ENCODE results near the gene PCNA. TPM values are rescaled to one million over a fixed set of nuclear protein-coding genes. Genes with fewer than 3 reads are reported as not detected.

PCNA gene
- total and polyA plus RNA-seq, 9 of the 15 experiments (the other 6 are each of a cell fraction or from before 2014, with no cell fraction given) = 213 to 390 (median 291) TPM

- DNase-seq (ENCODE audit: extremely low read depth in 1 of 4, low spot score in 3 of 4) (peak; percentile 90 to 97 (median 94)), ATAC-seq (peak; percentile 92), FAIRE-seq (peak; percentile 74)
- Histone ChIP-seq H3K9me3 (replicated peaks; ENCODE audit: control insufficient read depth, insufficient read depth, low read depth, low read length) (no peaks in the 10 kb centered on the region), H4K20me1 (replicated peaks; ENCODE audit: control insufficient read depth, insufficient read depth, low read length) (no peaks in the 10 kb centered on the region), H3K79me2 (ENCODE audit: control insufficient read depth, insufficient read depth, low read length) (peaks cover 48% of the 10 kb centered on the region), H3K9ac (ENCODE audit: insufficient read depth in 1 of 2, low read depth in 2 of 2, low read length in 2 of 2) (peak within 1 kb of the TSS; percentile 88 to 92), H3K4me3 (peak within 1 kb of the TSS; percentile 81), H3K4me1 (replicated peaks in 1 of 2; ENCODE audit: control insufficient read depth in 2 of 2, insufficient read depth in 2 of 2, low read length in 2 of 2) (peaks cover 12 to 21% of the 10 kb centered on the region in 2 experiments; a peak in 4 of 5 replicates), H2AFZ (ENCODE audit: low read depth, low read length) (peak within 1 kb of the TSS; percentile 99), H3K27me3 (ENCODE audit: control insufficient read depth in 2 of 2, insufficient read depth in 2 of 2, low read length in 2 of 2) (no peaks in the 10 kb centered on the region), H3K4me2 (ENCODE audit: insufficient read depth, low read length) (peak within 1 kb of the TSS; percentile 92), H3K36me3 (ENCODE audit: control insufficient read depth, insufficient read depth, low read length) (no peaks in the 10 kb centered on the region), H3K9me1 (ENCODE audit: control insufficient read depth, insufficient read depth, low read length) (no peaks in the 10 kb centered on the region), H3K27ac (ENCODE audit: extremely low read depth, low read depth, low read length) (peak within 1 kb of the TSS; percentile 90)
- intact Hi-C loops (cut with micrococcal nuclease) (loop anchor here (1.0 to 10.0 kb wide), 2 partner anchors 66 to 318 kb away; no protein-coding TSS in a partner anchor), in situ Hi-C loops (cut with MboI) (loop anchor here (5.0 kb wide), 1 partner anchor 66 kb away; no protein-coding TSS in a partner anchor)
- WGBS (ENCODE audit: insufficient coverage, low coverage, missing lambda C conversion rate) = 2% methylated on average over 30 of the region's 78 CpGs
- no TSS peak for BruUV-seq (replicated peaks)
- ChIA-PET POLR2A (interaction anchor here (0.7 to 1.4 kb wide), 5 partner anchors 15 to 61 kb away, joined by 3 to 5 read pairs (median 3); no protein-coding TSS in a partner anchor), CTCF (ENCODE audit: low intra/inter-chr PET ratio) (interaction anchor here (0.9 to 1.9 kb wide), 2 partner anchors 65 to 97 kb away, joined by 3 to 17 read pairs; no protein-coding TSS in a partner anchor)
- TF ChIP-seq ARNT (IDR thresholded peaks at IDR 0.05) = no peak
- TF ChIP-seq NR4A1 (CRISPR knock-in tag; IDR thresholded peaks at IDR 0.05) = no peak
- no peak for TF ChIP-seq NR4A1 (tag; IDR thresholded peaks at IDR 0.05)
- no peak for TF ChIP-seq CAMTA2 (CRISPR knock-in tag; conservative IDR thresholded peaks at IDR 0.05)
- no peak for TF ChIP-seq TARDBP (IDR thresholded peaks at IDR 0.05)
- TF ChIP-seq DMBX1 (CRISPR knock-in tag; IDR thresholded peaks at IDR 0.05; ENCODE audit: borderline replicate concordance) = no peak
- TF ChIP-seq ZBTB8A (IDR thresholded peaks at IDR 0.05; ENCODE audit: partially characterized antibody) = no peak
- TF ChIP-seq CUX1 (CRISPR knock-in tag; IDR thresholded peaks at IDR 0.05) = no peak
- no peak; the same call in 1 of the 2 replicates for TF ChIP-seq GABPB1 (CRISPR knock-in tag; IDR thresholded peaks at IDR 0.05)
- no peak for TF ChIP-seq PHB (CRISPR knock-in tag; IDR thresholded peaks at IDR 0.05)
- TF ChIP-seq KAT7 (CRISPR knock-in tag; IDR thresholded peaks at IDR 0.05; ENCODE audit: borderline replicate concordance) = 0 out of 2 replicates have a peak, but pooled peaks have one; percentile 26
- peak; percentile 55 for TF ChIP-seq C11orf30 (IDR thresholded peaks at IDR 0.05; ENCODE audit: low read depth)
- no peak for TF ChIP-seq HLTF (IDR thresholded peaks at IDR 0.05)
- TF ChIP-seq ZNF76 (CRISPR knock-in tag; IDR thresholded peaks at IDR 0.05; ENCODE audit: borderline replicate concordance) = no peak
- no peak for TF ChIP-seq MCM3 (IDR thresholded peaks at IDR 0.05)
- no peak for TF ChIP-seq ETV6 (IDR thresholded peaks at IDR 0.05; ENCODE audit: borderline replicate concordance in 1 of 2, low read depth in 2 of 2, low read length in 1 of 2)
- TF ChIP-seq ETV6 (CRISPR knock-in tag; IDR thresholded peaks at IDR 0.05; ENCODE audit: borderline replicate concordance) = no peak
- no peak for TF ChIP-seq KLF10 (CRISPR knock-in tag; IDR thresholded peaks at IDR 0.05)
- no peak for TF ChIP-seq GTF2E2 (tag; IDR thresholded peaks at IDR 0.05)
- peak; percentile 69 to 73; a peak in 3 of 4 replicates for TF ChIP-seq MAZ (CRISPR knock-in tag; conservative IDR thresholded peaks at IDR 0.05 in 1 of 2, IDR thresholded peaks at IDR 0.05 in 1 of 2)
These were observed 6.9 kb upstream of the PCNA start, which contains the start of gene CDS2 for GRCh38 chr20:5126512-5127203. TSS of gene CDS2 (plus strand) at chr20:5127008. CDS start at chr20:5127093, 85 bp downstream.

Data from K562 (cell line).